PC-9 (cell line): Measurements from ENCODE around the gene CYP27C1. TPM values are rescaled to one million over a fixed set of nuclear protein-coding genes. Genes with fewer than 3 reads are reported as not detected.
A peak's percentile ranks its signal among the peaks of the same experiment; 100 is the strongest.

Experiments used
- BruUV-seq: library from RNA; stranded (reverse); fragments of 400-500 nt; replicated peaks from 2 replicates; lab custom pipeline; 2021; lab: Mats Ljungman, UMichigan
- CTCF ChIA-PET: fragments of 300-600 bp; sonication (Branson Sonifier 250); formaldehyde crosslinking; loops from one replicate; lab custom pipeline; 2022; ENCODE audit warnings: antibody characterized with exemption; lab: Charles Lee
- POLR2A ChIA-PET: fragments of 300-600 bp; sonication (Branson Sonifier 250); formaldehyde crosslinking; loops from one replicate; lab custom pipeline; 2022; ENCODE audit warnings: antibody characterized with exemption; ENCODE audit not compliant: unreplicated experiment; lab: Charles Lee
- DNase-seq, 2 experiments: peaks; one replicate each; pipeline versions ENCODE4 v3.0.0 to v3.0.0-alpha.2; 2015 to 2022; ENCODE audit warnings: mixed read lengths in 1 of 2
- H2AFZ ChIP-seq: fragments of 200-600 bp; sonication (generic); 2 replicates; pipeline ENCODE4 v1.8.1; 2017; ENCODE audit warnings: antibody characterized with exemption
- H3F3A ChIP-seq: fragments of 200-600 bp; sonication (generic); 2 replicates; pipeline ENCODE4 v1.8.1; 2017; ENCODE audit warnings: antibody characterized with exemption, mild to moderate bottlenecking, low read depth; ENCODE audit not compliant: insufficient read depth
- H3K27ac ChIP-seq: fragments of 200-600 bp; sonication (generic); 2 replicates; pipeline ENCODE4 v1.6.1; 2016; ENCODE audit warnings: mixed run types
- H3K27me3 ChIP-seq: fragments of 200-600 bp; sonication (generic); 2 replicates; pipeline ENCODE4 v1.6.1; 2016; ENCODE audit warnings: low read depth, mixed run types; ENCODE audit not compliant: insufficient read depth
- H3K36me3 ChIP-seq: fragments of 200-600 bp; sonication (generic); 2 replicates; pipeline ENCODE4 v1.6.1; 2016; ENCODE audit warnings: low read depth, mixed run types
- H3K4me1 ChIP-seq: fragments of 200-600 bp; sonication (generic); replicated peaks from 2 replicates; pipeline ENCODE4 v1.6.1; 2016; ENCODE audit warnings: mixed run types; ENCODE audit not compliant: insufficient read depth
- H3K4me2 ChIP-seq: fragments of 200-600 bp; sonication (generic); 2 replicates; pipeline ENCODE4 v1.6.1; 2017; ENCODE audit warnings: mixed run types
- H3K4me3 ChIP-seq: fragments of 200-600 bp; sonication (generic); 2 replicates; pipeline ENCODE4 v1.6.1; 2016; ENCODE audit warnings: mixed run types
- H3K79me2 ChIP-seq: fragments of 200-600 bp; sonication (generic); 2 replicates; pipeline ENCODE4 v1.6.1; 2017; ENCODE audit warnings: low read depth, mixed run types
- H3K9me2 ChIP-seq: fragments of 200-600 bp; sonication (generic); 2 replicates; pipeline ENCODE4 v1.8.1; 2017; ENCODE audit warnings: mild to moderate bottlenecking; ENCODE audit not compliant: insufficient read depth
- H3K9me3 ChIP-seq: fragments of 200-600 bp; sonication (generic); 2 replicates; pipeline ENCODE4 v1.8.1; 2016; ENCODE audit warnings: low read depth; ENCODE audit not compliant: insufficient read depth
- H4K20me1 ChIP-seq: fragments of 200-600 bp; sonication (generic); 2 replicates; pipeline ENCODE4 v1.8.1; 2017; ENCODE audit not compliant: insufficient read depth
- EZH2 ChIP-seq: fragments of 200-600 bp; sonication (generic); IDR thresholded peaks from 2 replicates; pipeline ENCODE4 v1.8.0; 2017; ENCODE audit warnings: antibody characterized with exemption, low read depth
- intact Hi-C: fragments of 100-400 bp; cut with micrococcal nuclease; formaldehyde crosslinking; loops from one replicate; pipeline ENCODE4 v1.10.0; 2022; ENCODE audit not compliant: unreplicated experiment
- total RNA-seq: library from RNA; stranded (reverse); gene quantifications from 2 replicates; pipeline ENCODE4 v1.2.3, GENCODE V29; 2021
- TF ChIP-seq, protein P1 (sequence below): fragments of 200-600 bp; sonication (generic); conservative IDR thresholded peaks from 2 replicates; pipeline ENCODE4 v1.6.1; 2017; ENCODE audit warnings: mixed run types, antibody characterized with exemption, mild to moderate bottlenecking, moderate library complexity

Gene CYP27C1
- total RNA-seq, 1 experiment from 2014 or later = 0.94 TPM

DNA sequence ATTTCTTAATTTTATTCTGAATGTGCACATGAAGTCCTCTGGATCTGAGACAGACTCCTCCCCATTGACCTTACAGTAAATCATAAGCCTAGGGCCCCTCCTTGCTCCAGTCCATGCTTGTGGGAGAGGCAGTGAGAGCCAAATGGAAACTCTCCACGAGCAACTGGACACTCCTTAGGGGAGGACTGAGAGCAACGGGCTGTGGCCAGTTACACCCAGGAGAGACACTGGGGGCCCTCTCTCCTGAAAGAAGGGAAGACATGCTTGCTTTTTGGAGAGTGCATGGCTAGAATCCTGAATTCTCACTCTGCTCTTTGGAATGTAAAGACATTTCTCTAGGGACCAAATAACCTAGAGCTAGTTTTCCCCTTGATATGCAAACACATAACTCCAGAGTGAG is 64.2 kb downstream of the CYP27C1 start:
- TF ChIP-seq, protein P1, sequence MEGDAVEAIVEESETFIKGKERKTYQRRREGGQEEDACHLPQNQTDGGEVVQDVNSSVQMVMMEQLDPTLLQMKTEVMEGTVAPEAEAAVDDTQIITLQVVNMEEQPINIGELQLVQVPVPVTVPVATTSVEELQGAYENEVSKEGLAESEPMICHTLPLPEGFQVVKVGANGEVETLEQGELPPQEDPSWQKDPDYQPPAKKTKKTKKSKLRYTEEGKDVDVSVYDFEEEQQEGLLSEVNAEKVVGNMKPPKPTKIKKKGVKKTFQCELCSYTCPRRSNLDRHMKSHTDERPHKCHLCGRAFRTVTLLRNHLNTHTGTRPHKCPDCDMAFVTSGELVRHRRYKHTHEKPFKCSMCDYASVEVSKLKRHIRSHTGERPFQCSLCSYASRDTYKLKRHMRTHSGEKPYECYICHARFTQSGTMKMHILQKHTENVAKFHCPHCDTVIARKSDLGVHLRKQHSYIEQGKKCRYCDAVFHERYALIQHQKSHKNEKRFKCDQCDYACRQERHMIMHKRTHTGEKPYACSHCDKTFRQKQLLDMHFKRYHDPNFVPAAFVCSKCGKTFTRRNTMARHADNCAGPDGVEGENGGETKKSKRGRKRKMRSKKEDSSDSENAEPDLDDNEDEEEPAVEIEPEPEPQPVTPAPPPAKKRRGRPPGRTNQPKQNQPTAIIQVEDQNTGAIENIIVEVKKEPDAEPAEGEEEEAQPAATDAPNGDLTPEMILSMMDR = no peak
- TF ChIP-seq EZH2 = no peak
- Histone ChIP-seq H3K9me3 (peaks cover 7% of the 10 kb centered on the region), H3K27me3 (no peaks in the 10 kb centered on the region), H3K4me1 (peaks cover 45% of the 10 kb centered on the region), H3K36me3 (no peaks in the 10 kb centered on the region; the same call in 1 of the 2 replicates), H4K20me1 (no peaks in the 10 kb centered on the region), H3F3A (peaks cover 23% of the 10 kb centered on the region), H3K79me2 (no peaks in the 10 kb centered on the region), H3K9me2 (no peaks in the 10 kb centered on the region), H3K4me2 (no peak overlapping the region), H3K27ac (no peak overlapping the region), H3K4me3 (no peak overlapping the region), H2AFZ (no peak overlapping the region)
- CTCF ChIA-PET = no interaction called here
- DNase-seq = no peak
- no TSS peak for BruUV-seq
- POLR2A ChIA-PET = no interaction called here
- intact Hi-C loops = loop anchor here (2.0 kb wide), 2 partner anchors 49 to 91 kb away; partner anchors contain the start of gene BIN1

GRCh38 chr2:127155028-127155581 is 65.0 kb downstream of the CYP27C1 start:
- Histone ChIP-seq H3K27me3 (no peaks in the 10 kb centered on the region), H3K4me1 (peaks cover 50% of the 10 kb centered on the region), H3K79me2 (no peaks in the 10 kb centered on the region), H3K27ac (0 out of 2 replicates have a peak overlapping the region, but pooled peaks have one; percentile 80), H3K4me2 (no peak overlapping the region), H3K9me3 (peaks cover 13% of the 10 kb centered on the region), H3K36me3 (no peaks in the 10 kb centered on the region; the same call in 1 of the 2 replicates), H4K20me1 (no peaks in the 10 kb centered on the region), H3F3A (peaks cover 23% of the 10 kb centered on the region), H3K4me3 (no peak overlapping the region), H2AFZ (no peak overlapping the region), H3K9me2 (no peaks in the 10 kb centered on the region)
- intact Hi-C loops = loop anchor here (2.0 kb wide), 2 partner anchors 48 to 90 kb away; partner anchors contain the start of gene BIN1
- POLR2A ChIA-PET = no interaction called here
- no peak for DNase-seq
- TF ChIP-seq EZH2 = no peak
- TF ChIP-seq, protein P1 = no peak
- CTCF ChIA-PET = interaction anchor here (1.8 kb wide), 1 partner anchor 42 kb away, joined by 9 read pairs; no protein-coding TSS in a partner anchor
- no TSS peak for BruUV-seq

DNA sequence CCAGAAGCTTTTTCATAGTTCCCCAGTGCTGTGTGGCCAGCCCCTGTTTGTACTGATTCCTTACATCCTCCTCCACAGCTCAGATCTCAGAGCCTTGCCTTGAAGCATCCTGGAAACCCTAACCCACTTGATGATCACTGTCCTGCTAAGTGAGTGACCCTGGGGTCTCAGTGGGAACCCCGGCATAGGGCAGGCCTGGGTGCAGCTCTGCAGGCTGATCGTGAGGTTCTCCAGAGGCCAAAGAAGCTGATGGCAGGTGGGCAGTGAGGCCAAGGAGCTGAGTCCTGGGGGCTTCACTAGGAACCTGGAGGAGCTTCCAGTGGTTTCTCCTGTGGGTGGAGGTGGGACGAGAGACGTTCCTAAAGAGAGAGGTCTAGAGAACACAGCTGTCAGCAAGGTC is 65.7 kb downstream of the CYP27C1 start:
- H3K9me2 ChIP-seq = no peaks in the 10 kb centered on the region
- H3K27ac ChIP-seq = peak overlapping the region; percentile 80
- peak overlapping the region; percentile 54 for H3K4me2 ChIP-seq
- H3K27me3 ChIP-seq = no peaks in the 10 kb centered on the region
- peak overlapping the region; percentile 45; the same call in 1 of the 2 replicates for H2AFZ ChIP-seq
- no peak overlapping the region for H3K4me3 ChIP-seq
- H3K36me3 ChIP-seq = no peaks in the 10 kb centered on the region; the same call in 1 of the 2 replicates
- peaks cover 56% of the 10 kb centered on the region for H3K4me1 ChIP-seq
- no peaks in the 10 kb centered on the region for H4K20me1 ChIP-seq
- peaks cover 13% of the 10 kb centered on the region for H3K9me3 ChIP-seq
- TF ChIP-seq, protein P1 = no peak
- TF ChIP-seq EZH2 = no peak
- no peak for DNase-seq
- intact Hi-C loops = loop anchor here (2.0 kb wide), 2 partner anchors 48 to 90 kb away; partner anchors contain the start of gene BIN1
- BruUV-seq = TSS peak; percentile 32
- H3F3A ChIP-seq = peaks cover 29% of the 10 kb centered on the region
- CTCF ChIA-PET = interaction anchor here (0.6 to 1.8 kb wide), 3 partner anchors 11 to 47 kb away, joined by 4 to 9 read pairs (median 5); partner anchors contain the start of gene BIN1
- no peaks in the 10 kb centered on the region for H3K79me2 ChIP-seq
- POLR2A ChIA-PET = interaction anchor here (0.6 to 0.8 kb wide), 3 partner anchors 18 to 140 kb away, joined by 4 to 9 read pairs (median 5); partner anchors contain the start of gene ERCC3
